D721Med (cell line): ENCODE data around the gene DTD1.

Experiments
- DNase-seq: peaks from one replicate; pipeline ENCODE4 v3.0.0; 2011; ENCODE audit warnings: low spot score; ENCODE audit not compliant: insufficient read length
- FAIRE-seq: peaks from 2 replicates; lab custom pipeline; 2011; peaks lifted over from hg19 to GRCh38; lab: Jason Lieb, UNC
- CTCF ChIP-seq: IDR thresholded peaks from 2 replicates; pipeline ENCODE4 v1.5.1; 2012; ENCODE audit warnings: mild to moderate bottlenecking, control low read depth; ENCODE audit not compliant: insufficient read depth; ENCODE audit errors: missing control alignments

Gene DTD1

DNA sequence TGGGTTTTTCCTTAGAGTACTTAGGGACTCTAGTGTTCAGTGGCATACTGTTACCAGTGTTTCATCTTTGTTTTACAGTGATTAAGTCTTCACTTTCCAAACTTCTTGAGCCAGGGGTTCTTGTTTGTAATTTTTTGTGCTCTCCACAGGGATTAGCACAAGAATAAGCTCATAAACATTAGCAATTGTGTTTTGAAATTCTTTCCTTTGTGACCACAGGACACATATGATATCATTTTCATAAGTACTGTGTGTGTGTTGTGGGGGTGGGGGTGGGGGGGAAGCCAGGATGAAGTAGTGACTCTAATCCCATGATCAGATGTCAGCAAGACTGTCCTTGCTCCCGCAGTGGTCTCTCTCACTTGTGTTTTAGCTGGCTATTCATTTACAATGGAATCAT lies 124.3 kb downstream of the DTD1 start:
- DNase-seq (no peak), FAIRE-seq (no peak)
- no peak for TF ChIP-seq CTCF

- FAIRE-seq = no peak
- no peak for TF ChIP-seq CTCF
- DNase-seq = no peak
Observed at GRCh38 chr20:18712882-18713281, 125.0 kb downstream of the DTD1 start.

- no peak for FAIRE-seq
- no peak for TF ChIP-seq CTCF
- no peak for DNase-seq
Observed at GRCh38 chr20:18715564-18715963, 127.7 kb downstream of the DTD1 start.

DNA sequence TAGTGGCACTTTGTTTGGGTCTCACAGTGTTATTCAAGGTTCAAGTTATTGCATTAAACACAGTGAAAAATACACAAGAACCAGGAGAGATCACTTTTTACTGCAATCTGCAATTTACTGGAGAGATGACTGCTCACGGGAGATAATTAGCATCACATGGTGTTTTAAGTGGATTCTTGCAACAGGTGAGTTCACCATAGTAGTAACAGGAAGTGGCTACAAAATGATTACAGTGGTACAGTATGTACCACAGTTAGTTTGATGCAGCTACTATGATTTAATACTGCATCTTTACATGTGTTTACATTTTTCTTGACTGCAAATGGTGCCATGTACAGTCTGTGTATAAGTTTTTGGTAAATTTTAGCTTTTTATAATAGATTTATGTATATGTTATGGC lies 129.2 kb downstream of the DTD1 start:
- no peak for TF ChIP-seq CTCF
- FAIRE-seq (no peak), DNase-seq (no peak)

GRCh38 chr20:18718129-18718528 lies 130.3 kb downstream of the DTD1 start:
- no peak for FAIRE-seq

GRCh38 chr20:18719426-18719825 lies 131.6 kb downstream of the DTD1 start:
- no peak for DNase-seq
- no peak for TF ChIP-seq CTCF
- no peak for FAIRE-seq

More at GRCh38 chr20:18718129-18718528, 130.3 kb downstream of the DTD1 start:
- TF ChIP-seq CTCF = no peak
- DNase-seq = no peak

- DNase-seq = no peak
- no peak for TF ChIP-seq CTCF
Observed at GRCh38 chr20:18721551-18722115, 133.8 kb downstream of the DTD1 start.

More at GRCh38 chr20:18721551-18722115, 133.8 kb downstream of the DTD1 start:
- no peak for FAIRE-seq
